ENCODE results near the gene SLC2A13. TPM values are rescaled to one million over a fixed set of nuclear protein-coding genes. Genes with fewer than 3 reads are reported as not detected.
"Not testable (repeated sequence)": the region's sequence is repeated elsewhere in the genome, so short reads cannot be mapped to it uniquely, and the experiment has no call there.

Gene SLC2A13
- total RNA-seq, 1 donor from 2014 or later, result 13.0 TPM

- DNase-seq (ENCODE audit: low spot score), result no peak
Measured at GRCh38 chr12:40106202-40106533, 287 bp upstream of the SLC2A13 start.

- no peak for DNase-seq (ENCODE audit: low spot score)
Measured at GRCh38 chr12:40105265-40105514, 691 bp downstream of the SLC2A13 start.

- DNase-seq (ENCODE audit: low spot score), result no peak
Measured at GRCh38 chr12:40104461-40105264, 1.2 kb downstream of the SLC2A13 start.

- DNase-seq (ENCODE audit: low spot score), result no peak
Measured at GRCh38 chr12:40103043-40103442, 2.8 kb downstream of the SLC2A13 start.

GRCh38 chr12:40101747-40102146, 4.1 kb downstream of the SLC2A13 start:
- no peak for DNase-seq (ENCODE audit: low spot score)

- no peak for DNase-seq (ENCODE audit: low spot score)
Measured at GRCh38 chr12:40099423-40099853, 6.4 kb downstream of the SLC2A13 start.

GRCh38 chr12:40098406-40099145, 7.3 kb downstream of the SLC2A13 start:
- DNase-seq (ENCODE audit: low spot score), result no peak

- no peak for DNase-seq (ENCODE audit: low spot score)
Measured at GRCh38 chr12:40093512-40093911, 12.4 kb downstream of the SLC2A13 start.

- no peak for DNase-seq (ENCODE audit: low spot score)
Measured at GRCh38 chr12:40086471-40086870, 19.4 kb downstream of the SLC2A13 start.

GRCh38 chr12:40078266-40078665, 27.6 kb downstream of the SLC2A13 start:
- no peak for DNase-seq (ENCODE audit: low spot score)

GRCh38 chr12:40075458-40075857, 30.4 kb downstream of the SLC2A13 start:
- no peak for DNase-seq (ENCODE audit: low spot score)

- no peak for DNase-seq (ENCODE audit: low spot score)
Measured at GRCh38 chr12:40068416-40068815, 37.5 kb downstream of the SLC2A13 start.

GRCh38 chr12:40065636-40066035, 40.2 kb downstream of the SLC2A13 start:
- no peak for DNase-seq (ENCODE audit: low spot score)

GRCh38 chr12:40063414-40063813, 42.5 kb downstream of the SLC2A13 start:
- no peak for DNase-seq (ENCODE audit: low spot score)

GRCh38 chr12:40058721-40059190, 47.1 kb downstream of the SLC2A13 start:
- no peak for DNase-seq (ENCODE audit: low spot score)

GRCh38 chr12:40056373-40056772, 49.5 kb downstream of the SLC2A13 start:
- no peak for DNase-seq (ENCODE audit: low spot score)

GRCh38 chr12:40055776-40056175, 50.1 kb downstream of the SLC2A13 start:
- DNase-seq (ENCODE audit: low spot score), result no peak

GRCh38 chr12:40055228-40055579, 50.7 kb downstream of the SLC2A13 start:
- no peak for DNase-seq (ENCODE audit: low spot score)

- DNase-seq (ENCODE audit: low spot score), result no peak
Measured at GRCh38 chr12:40054555-40055227, 51.2 kb downstream of the SLC2A13 start.

- no peak for DNase-seq (ENCODE audit: low spot score)
Measured at GRCh38 chr12:40049268-40049667, 56.6 kb downstream of the SLC2A13 start.

- not testable (repeated sequence) for DNase-seq (ENCODE audit: low spot score)
Measured at GRCh38 chr12:40047002-40047401, 58.9 kb downstream of the SLC2A13 start.

GRCh38 chr12:40045656-40046055, 60.2 kb downstream of the SLC2A13 start:
- no peak for DNase-seq (ENCODE audit: low spot score)
